ENCODE results near the gene SLC4A11.

The SLC4A11 gene

DNA sequence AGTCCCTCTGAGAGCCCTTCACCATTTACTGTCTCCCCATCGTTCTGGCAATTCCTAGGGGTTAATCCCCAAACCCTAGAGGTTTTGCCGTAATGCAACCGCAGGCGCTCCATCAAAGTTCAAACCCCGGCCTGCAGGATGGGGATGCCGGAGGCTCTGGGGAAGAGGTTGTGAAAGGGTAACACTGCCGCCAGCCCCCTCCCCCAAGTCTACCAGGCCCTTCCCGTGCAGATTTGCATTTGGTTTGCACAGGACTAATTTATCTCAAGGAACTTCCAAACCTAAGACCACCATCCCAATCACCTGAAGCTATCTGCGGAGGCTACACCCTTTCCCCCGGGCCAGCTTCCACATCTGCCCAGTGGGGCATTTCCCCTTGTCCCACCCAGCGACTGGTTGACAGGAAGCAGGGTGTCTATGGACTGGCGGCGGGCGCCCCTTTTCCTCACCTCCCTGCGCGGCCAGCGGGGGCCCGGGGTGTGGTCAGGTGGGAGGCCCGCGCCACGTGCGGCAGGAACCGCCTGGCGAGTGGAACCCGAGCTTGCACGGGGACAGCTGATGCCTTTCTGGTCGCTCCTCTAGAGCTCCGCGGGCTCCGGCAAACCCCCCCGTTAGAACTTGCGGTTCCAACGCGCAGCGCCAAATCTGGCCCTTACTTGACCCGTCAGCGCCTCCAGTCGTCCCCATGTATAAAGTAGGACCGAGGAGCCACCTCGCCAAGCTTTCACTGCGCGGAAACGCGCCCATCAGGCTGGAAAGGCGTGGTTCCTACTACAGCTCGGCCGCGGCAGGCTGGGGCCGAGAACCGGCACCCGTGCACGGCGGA lies 9.4 kb upstream of the SLC4A11 start:
- Histone ChIP-seq H3K79me2 (ENCODE audit: insufficient read depth, low read depth) (no peaks in the 10 kb centered on the region), H3K4me1 (ENCODE audit: low read depth, poor library complexity, severe bottlenecking) (no peaks in the 10 kb centered on the region), H3K4me3 (IDR thresholded peaks at IDR 0.05; ENCODE audit: insufficient read depth, low read depth, low read length) (no peak overlapping the region), H2AFZ (ENCODE audit: low read depth) (no peak overlapping the region), H3K4me2 (no peak overlapping the region), H3K36me3 (ENCODE audit: insufficient read depth) (no peaks in the 10 kb centered on the region), H4K20me1 (ENCODE audit: insufficient read depth) (no peaks in the 10 kb centered on the region), H3K27ac (no peak overlapping the region), H3K27me3 (ENCODE audit: insufficient read depth, low read depth) (no peaks in the 10 kb centered on the region), H3K9ac (no peak overlapping the region)
- TF ChIP-seq, protein P1, sequence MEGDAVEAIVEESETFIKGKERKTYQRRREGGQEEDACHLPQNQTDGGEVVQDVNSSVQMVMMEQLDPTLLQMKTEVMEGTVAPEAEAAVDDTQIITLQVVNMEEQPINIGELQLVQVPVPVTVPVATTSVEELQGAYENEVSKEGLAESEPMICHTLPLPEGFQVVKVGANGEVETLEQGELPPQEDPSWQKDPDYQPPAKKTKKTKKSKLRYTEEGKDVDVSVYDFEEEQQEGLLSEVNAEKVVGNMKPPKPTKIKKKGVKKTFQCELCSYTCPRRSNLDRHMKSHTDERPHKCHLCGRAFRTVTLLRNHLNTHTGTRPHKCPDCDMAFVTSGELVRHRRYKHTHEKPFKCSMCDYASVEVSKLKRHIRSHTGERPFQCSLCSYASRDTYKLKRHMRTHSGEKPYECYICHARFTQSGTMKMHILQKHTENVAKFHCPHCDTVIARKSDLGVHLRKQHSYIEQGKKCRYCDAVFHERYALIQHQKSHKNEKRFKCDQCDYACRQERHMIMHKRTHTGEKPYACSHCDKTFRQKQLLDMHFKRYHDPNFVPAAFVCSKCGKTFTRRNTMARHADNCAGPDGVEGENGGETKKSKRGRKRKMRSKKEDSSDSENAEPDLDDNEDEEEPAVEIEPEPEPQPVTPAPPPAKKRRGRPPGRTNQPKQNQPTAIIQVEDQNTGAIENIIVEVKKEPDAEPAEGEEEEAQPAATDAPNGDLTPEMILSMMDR (conservative IDR thresholded peaks at IDR 0.05; ENCODE audit: low read depth, low read length): no peak

DNA sequence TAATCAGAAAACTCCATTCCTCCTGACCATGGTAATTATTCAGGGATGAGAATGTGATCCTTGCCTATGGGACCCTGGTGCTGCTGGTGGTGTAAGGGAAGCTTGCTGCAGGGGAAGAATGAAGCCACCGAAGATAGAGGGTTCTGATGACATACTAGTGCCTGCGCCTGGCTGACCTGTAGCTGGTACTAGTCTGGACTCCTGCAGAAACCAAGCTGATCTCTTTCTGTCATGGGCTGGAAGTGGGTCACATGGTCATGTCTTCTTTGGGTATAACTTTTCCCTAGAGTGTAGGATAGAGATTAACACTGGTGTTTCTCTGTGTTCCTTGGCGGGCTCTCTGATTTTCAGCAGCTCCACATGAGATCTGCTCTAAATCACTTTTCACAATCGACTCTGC lies 8.6 kb upstream of the SLC4A11 start:
- H3K27ac ChIP-seq: no peak overlapping the region
- H3K4me2 ChIP-seq: no peak overlapping the region
- no peaks in the 10 kb centered on the region for H3K27me3 ChIP-seq (ENCODE audit: insufficient read depth, low read depth)
- H3K9ac ChIP-seq: no peak overlapping the region
- no peaks in the 10 kb centered on the region for H3K36me3 ChIP-seq (ENCODE audit: insufficient read depth)
- H3K79me2 ChIP-seq (ENCODE audit: insufficient read depth, low read depth): no peaks in the 10 kb centered on the region
- no peak overlapping the region for H3K4me3 ChIP-seq (IDR thresholded peaks at IDR 0.05; ENCODE audit: insufficient read depth, low read depth, low read length)
- H4K20me1 ChIP-seq (ENCODE audit: insufficient read depth): no peaks in the 10 kb centered on the region
- H3K4me1 ChIP-seq (ENCODE audit: low read depth, poor library complexity, severe bottlenecking): no peaks in the 10 kb centered on the region
- H2AFZ ChIP-seq (ENCODE audit: low read depth): no peak overlapping the region
- TF ChIP-seq, protein P1 (conservative IDR thresholded peaks at IDR 0.05; ENCODE audit: low read depth, low read length): no peak

DNA sequence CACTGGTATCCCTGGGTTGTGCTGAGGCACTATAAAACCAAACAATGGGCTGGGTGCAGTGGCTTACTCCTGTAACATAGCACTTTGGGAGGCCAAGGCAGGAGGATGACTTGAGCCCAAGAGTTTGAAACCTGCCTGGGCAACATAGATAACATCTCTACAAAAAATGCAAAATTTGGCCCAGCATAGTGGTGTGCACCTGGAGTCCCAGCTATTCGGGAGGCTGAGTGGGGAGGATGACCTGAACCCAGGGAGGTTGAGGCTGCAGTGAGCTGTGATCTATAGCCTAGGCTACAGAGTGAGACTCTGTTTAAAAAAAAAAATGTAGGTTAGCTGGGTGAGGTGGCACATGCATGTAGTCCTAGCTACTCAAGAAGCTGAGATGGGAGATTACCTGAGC lies 7.7 kb upstream of the SLC4A11 start:
- H3K9ac ChIP-seq: no peak overlapping the region
- TF ChIP-seq, protein P1 (conservative IDR thresholded peaks at IDR 0.05; ENCODE audit: low read depth, low read length): no peak
- H4K20me1 ChIP-seq (ENCODE audit: insufficient read depth): no peaks in the 10 kb centered on the region
- H3K27me3 ChIP-seq (ENCODE audit: insufficient read depth, low read depth): no peaks in the 10 kb centered on the region
- no peaks in the 10 kb centered on the region for H3K36me3 ChIP-seq (ENCODE audit: insufficient read depth)
- no peak overlapping the region for H2AFZ ChIP-seq (ENCODE audit: low read depth)
- no peak overlapping the region for H3K27ac ChIP-seq
- no peaks in the 10 kb centered on the region for H3K4me1 ChIP-seq (ENCODE audit: low read depth, poor library complexity, severe bottlenecking)
- H3K4me3 ChIP-seq (IDR thresholded peaks at IDR 0.05; ENCODE audit: insufficient read depth, low read depth, low read length): no peak overlapping the region
- no peaks in the 10 kb centered on the region for H3K79me2 ChIP-seq (ENCODE audit: insufficient read depth, low read depth)
- no peak overlapping the region for H3K4me2 ChIP-seq

DNA sequence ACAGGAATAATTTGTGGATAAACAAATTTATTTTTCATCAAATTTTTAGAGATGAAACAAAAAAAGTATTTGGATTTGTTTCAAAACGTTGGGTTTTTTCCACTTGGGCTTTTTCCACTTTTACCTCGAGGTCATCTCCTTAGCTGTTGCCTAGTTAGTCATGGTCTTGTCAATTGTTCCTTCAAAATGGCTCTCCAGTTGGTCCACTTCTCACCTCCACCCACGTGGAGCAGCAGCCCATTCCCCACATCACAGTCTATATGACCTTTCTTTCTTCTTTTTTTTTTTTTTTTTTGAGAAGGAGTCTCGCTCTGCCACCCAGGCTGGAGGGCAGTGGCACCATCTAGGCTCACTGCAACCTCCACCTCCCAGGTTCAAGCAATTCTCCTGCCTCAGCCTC lies 6.7 kb upstream of the SLC4A11 start:
- H3K79me2 ChIP-seq (ENCODE audit: insufficient read depth, low read depth): no peaks in the 10 kb centered on the region
- H3K36me3 ChIP-seq (ENCODE audit: insufficient read depth): no peaks in the 10 kb centered on the region
- no peak overlapping the region for H3K27ac ChIP-seq
- H3K4me3 ChIP-seq (IDR thresholded peaks at IDR 0.05; ENCODE audit: insufficient read depth, low read depth, low read length): no peak overlapping the region
- TF ChIP-seq, protein P1 (conservative IDR thresholded peaks at IDR 0.05; ENCODE audit: low read depth, low read length): no peak
- H4K20me1 ChIP-seq (ENCODE audit: insufficient read depth): no peaks in the 10 kb centered on the region
- no peaks in the 10 kb centered on the region for H3K4me1 ChIP-seq (ENCODE audit: low read depth, poor library complexity, severe bottlenecking)
- no peak overlapping the region for H3K4me2 ChIP-seq
- no peak overlapping the region for H2AFZ ChIP-seq (ENCODE audit: low read depth)
- H3K27me3 ChIP-seq (ENCODE audit: insufficient read depth, low read depth): no peaks in the 10 kb centered on the region
- H3K9ac ChIP-seq: no peak overlapping the region
